SKM-1 treated with dmso at 0.1 percent for 144 hours (cell line): ENCODE measurements around the gene PDE4B.
"Not testable (repeated sequence)": the region's sequence is repeated elsewhere in the genome, so short reads cannot be mapped to it uniquely, and the experiment has no call there.

Source experiments
- DNase-seq: peaks from one replicate; lab custom pipeline; 2025; ENCODE audit not compliant: unreplicated experiment; lab: John Stamatoyannopoulos, UW

PDE4B gene

GRCh38 chr1:65813956-65814355, 21.3 kb downstream of the PDE4B start:
- no peak for DNase-seq

DNA sequence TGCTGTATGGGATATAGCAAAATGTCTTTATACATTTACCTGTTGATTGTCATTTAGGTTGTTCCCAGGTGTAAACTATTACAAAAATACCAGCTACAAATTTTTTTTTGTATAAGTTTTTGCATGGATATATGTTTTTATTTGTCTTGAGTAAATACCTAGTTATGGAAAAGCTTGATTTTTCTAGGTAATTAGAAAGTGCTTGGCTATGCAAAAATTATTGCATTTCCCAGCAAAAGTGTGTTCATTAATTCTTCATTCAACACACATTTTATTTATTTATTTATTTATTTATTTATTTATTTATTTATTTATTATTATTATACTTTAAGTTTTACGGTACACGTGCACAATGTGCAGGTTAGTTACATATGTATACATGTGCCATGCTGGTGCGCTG, 22.1 kb downstream of the PDE4B start:
- no peak for DNase-seq

- no peak for DNase-seq
These were observed 25.2 kb downstream of the PDE4B start for GRCh38 chr1:65817891-65818290.

GRCh38 chr1:65818966-65819365, 26.3 kb downstream of the PDE4B start:
- DNase-seq = no peak

GRCh38 chr1:65820983-65821382, 28.3 kb downstream of the PDE4B start:
- peak; percentile 69 for DNase-seq

DNA sequence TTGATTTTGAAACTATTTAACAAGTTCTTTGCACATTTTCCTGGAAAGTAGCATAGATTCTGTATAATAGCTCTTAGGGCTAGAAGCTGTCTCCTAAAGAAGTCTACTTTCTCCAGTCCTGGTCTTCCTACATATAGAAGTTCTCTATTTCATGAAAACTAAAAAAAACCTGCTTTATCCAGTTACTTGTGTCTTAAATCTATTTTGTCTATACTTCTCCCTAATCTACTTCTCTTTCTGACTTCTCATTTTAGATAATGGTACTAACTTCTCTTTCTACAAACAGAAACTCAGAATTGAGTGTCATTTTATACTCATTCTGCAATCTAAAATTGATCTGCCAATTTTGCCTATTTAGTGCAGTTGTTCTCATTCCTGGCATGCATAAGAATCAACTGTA, 28.7 kb downstream of the PDE4B start:
- peak; percentile 35 for DNase-seq

GRCh38 chr1:65824103-65824502, 31.4 kb downstream of the PDE4B start:
- DNase-seq = no peak

GRCh38 chr1:65825741-65826140, 33.0 kb downstream of the PDE4B start:
- DNase-seq = no peak

GRCh38 chr1:65826782-65827181, 34.1 kb downstream of the PDE4B start:
- no peak for DNase-seq

DNA sequence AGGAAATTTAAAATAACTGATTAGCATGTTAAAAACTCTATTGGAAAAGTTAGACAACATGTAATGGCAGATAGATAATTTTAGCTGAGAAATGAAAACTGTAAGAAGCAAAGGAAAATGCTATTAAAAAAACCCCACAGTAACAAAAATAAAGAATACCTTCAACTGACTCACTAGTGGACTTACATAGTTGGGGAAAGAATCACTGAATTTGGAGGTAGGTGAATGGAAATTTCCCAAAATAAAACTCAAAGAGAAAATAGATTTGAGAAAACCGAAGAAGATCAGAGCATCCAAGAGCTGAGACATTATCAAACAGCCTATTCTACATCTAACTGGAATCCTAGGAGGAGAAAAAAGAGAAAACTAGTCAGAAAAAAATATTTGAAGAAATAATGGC, 34.7 kb downstream of the PDE4B start:
- no peak for DNase-seq

DNA sequence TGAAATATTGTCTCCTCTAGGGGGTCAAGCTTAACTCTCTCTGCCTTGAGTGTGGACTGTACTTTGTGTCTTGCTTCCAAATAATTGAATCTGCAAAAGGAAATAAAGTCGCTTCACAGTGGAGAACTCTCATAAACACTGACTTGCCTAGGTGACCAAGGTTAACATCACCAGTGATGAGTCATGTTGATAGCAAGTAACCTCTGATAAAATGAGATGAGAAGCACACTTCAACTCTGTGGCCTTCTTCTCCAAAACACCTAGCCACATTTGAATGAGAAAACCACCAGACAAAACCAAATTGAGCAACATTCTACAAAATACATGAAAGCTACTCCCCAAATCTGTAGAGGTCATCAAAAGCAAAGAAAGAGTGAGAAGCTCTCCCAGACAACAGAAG, 37.6 kb downstream of the PDE4B start:
- no peak for DNase-seq

- no peak for DNase-seq
These were observed 39.6 kb downstream of the PDE4B start for GRCh38 chr1:65832296-65832695.

- no peak for DNase-seq
These were observed 44.0 kb downstream of the PDE4B start for GRCh38 chr1:65836686-65837085.

- no peak for DNase-seq
These were observed 48.0 kb downstream of the PDE4B start for GRCh38 chr1:65840683-65841082.

DNA sequence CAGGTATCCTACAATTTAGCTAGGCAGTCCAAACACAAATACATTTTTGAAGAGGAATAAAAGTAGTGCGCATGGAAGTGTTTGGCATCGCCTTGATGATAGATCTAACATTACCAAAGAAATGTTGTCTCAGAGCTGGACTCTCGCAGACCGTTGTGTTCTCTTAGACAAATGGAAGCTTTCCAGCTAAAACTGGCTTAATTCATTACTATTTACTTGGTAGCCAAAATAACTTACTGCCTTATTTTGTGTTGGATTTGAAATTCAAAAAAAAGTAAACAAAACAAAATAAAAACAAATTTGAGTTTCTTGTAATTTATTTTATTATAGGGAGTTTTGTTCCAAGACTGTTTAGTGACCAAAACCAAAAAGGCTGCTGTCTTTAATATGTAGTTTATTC, 51.6 kb downstream of the PDE4B start:
- DNase-seq = no peak

- no peak for DNase-seq
These were observed 52.3 kb downstream of the PDE4B start for GRCh38 chr1:65844821-65845534.

GRCh38 chr1:65845535-65846060, 52.9 kb downstream of the PDE4B start:
- DNase-seq = peak; percentile 51

GRCh38 chr1:65846866-65847265, 54.2 kb downstream of the PDE4B start:
- DNase-seq = no peak

- no peak for DNase-seq
These were observed 57.6 kb downstream of the PDE4B start for GRCh38 chr1:65850281-65850680.

DNA sequence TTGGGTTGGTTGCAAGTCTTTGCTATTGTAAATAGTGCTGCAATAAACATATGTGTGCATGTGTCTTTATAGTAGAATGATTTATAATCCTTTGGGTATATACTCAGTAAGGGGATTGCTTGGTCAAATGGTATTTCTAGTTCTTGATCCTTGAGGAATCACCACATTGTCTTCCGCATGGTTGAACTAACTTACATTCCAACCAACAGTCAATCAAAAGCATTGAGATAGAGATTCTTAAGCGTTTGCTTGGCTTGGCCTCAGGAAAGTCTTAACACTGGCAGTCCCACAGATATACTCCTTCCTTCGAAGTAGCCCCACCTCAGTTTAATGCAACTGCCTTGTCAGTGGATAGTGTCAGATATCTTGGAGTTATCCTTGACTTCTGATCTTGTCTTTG, 63.9 kb downstream of the PDE4B start:
- DNase-seq = not testable (repeated sequence)

GRCh38 chr1:65866439-65866838, 73.7 kb downstream of the PDE4B start:
- DNase-seq = no peak

DNA sequence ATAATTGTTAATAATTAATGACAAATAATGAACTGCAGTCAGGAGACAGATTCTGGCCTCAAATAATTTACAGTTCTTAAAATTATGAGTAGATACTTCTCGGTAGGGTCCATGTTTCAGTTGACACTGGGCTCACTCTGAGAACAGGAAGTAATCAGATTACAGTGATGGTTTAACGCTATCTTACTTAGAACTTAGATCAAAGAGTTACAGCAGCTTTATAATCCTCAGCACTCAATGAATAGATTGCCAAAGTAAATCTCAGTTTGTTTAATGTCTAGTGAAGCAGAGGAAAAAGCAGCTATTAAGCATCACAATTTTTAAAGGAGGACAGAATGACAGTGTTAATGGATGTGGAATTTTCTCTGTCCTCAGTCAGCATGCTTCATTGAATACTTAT, 79.6 kb downstream of the PDE4B start:
- DNase-seq = no peak

- not testable (repeated sequence) for DNase-seq
These were observed 85.6 kb downstream of the PDE4B start for GRCh38 chr1:65878342-65878741.
